DOHH2 (cell line): Measurements from ENCODE around the gene CREBZF.

Source experiments
- H3F3A ChIP-seq: fragments of 200-600 bp; sonication (generic), shearing (Covaris generic); 2 replicates; pipeline ENCODE4 v1.6.0; 2016; ENCODE audit warnings: antibody characterized with exemption, mild to moderate bottlenecking; ENCODE audit not compliant: control insufficient read depth, insufficient read depth
- H3K27ac ChIP-seq: fragments of 200-600 bp; sonication (generic); 2 replicates; pipeline ENCODE4 v1.5.1; 2014; ENCODE audit warnings: low read depth, mild to moderate bottlenecking, low read length, moderate library complexity
- H3K27me3 ChIP-seq: fragments of 200-600 bp; sonication (generic); 2 replicates; pipeline ENCODE4 v1.6.1; 2014; ENCODE audit warnings: mild to moderate bottlenecking, low read length, mixed read lengths; ENCODE audit not compliant: control insufficient read depth
- H3K36me3 ChIP-seq: fragments of 200-600 bp; sonication (generic); 2 replicates; pipeline ENCODE4 v1.6.1; 2014; ENCODE audit warnings: mild to moderate bottlenecking, low read length, moderate library complexity, mixed read lengths; ENCODE audit not compliant: control insufficient read depth
- H3K4me1 ChIP-seq: fragments of 200-600 bp; sonication (generic); 2 replicates; pipeline ENCODE4 v1.6.1; 2014; ENCODE audit warnings: mild to moderate bottlenecking, low read length, mixed read lengths; ENCODE audit not compliant: control insufficient read depth
- H3K4me2 ChIP-seq: fragments of 200-600 bp; sonication (generic); 2 replicates; pipeline ENCODE4 v1.6.0; 2014; ENCODE audit warnings: mild to moderate bottlenecking, low read length, moderate library complexity
- H3K4me3 ChIP-seq: fragments of 200-600 bp; sonication (generic); 2 replicates; pipeline ENCODE4 v1.5.1; 2014; ENCODE audit warnings: mild to moderate bottlenecking, low read length, mixed read lengths
- H3K79me2 ChIP-seq: fragments of 200-600 bp; sonication (generic); 2 replicates; pipeline ENCODE4 v1.6.1; 2014; ENCODE audit warnings: mild to moderate bottlenecking, low read length, mixed read lengths; ENCODE audit not compliant: control insufficient read depth
- H3K9me2 ChIP-seq: fragments of 200-600 bp; sonication (generic); replicated peaks from 2 replicates; pipeline ENCODE4 v1.6.1; 2014; ENCODE audit warnings: mild to moderate bottlenecking, low read length, mixed read lengths; ENCODE audit not compliant: control insufficient read depth
- H3K9me3 ChIP-seq: fragments of 200-600 bp; sonication (generic); 2 replicates; pipeline ENCODE4 v1.6.1; 2014; ENCODE audit warnings: antibody characterized with exemption, low read length, mixed read lengths; ENCODE audit not compliant: control insufficient read depth, insufficient read depth
- H4K20me1 ChIP-seq: fragments of 200-600 bp; sonication (generic); 2 replicates; pipeline ENCODE4 v1.6.0; 2014; ENCODE audit warnings: low read depth, mild to moderate bottlenecking, antibody characterized with exemption, low read length, moderate library complexity; ENCODE audit not compliant: control insufficient read depth, insufficient read depth
- CTCF ChIP-seq: fragments of 200-600 bp; sonication (generic); IDR thresholded peaks from one replicate; pipeline ENCODE4 v1.5.1; 2014; ENCODE audit warnings: antibody characterized with exemption, mild to moderate bottlenecking, low read depth, low read length; ENCODE audit not compliant: poor library complexity, severe bottlenecking
- EZH2phosphoT487 ChIP-seq: fragments of 200-600 bp; sonication (generic); IDR thresholded peaks from 2 replicates; pipeline ENCODE4 v1.6.1; 2017; ENCODE audit warnings: borderline replicate concordance, mild to moderate bottlenecking, antibody characterized with exemption, low read length, moderate library complexity, mixed read lengths

CREBZF gene

GRCh38 chr11:85668157-85668556, 3.2 kb upstream of the CREBZF start:
- Histone ChIP-seq H3K9me2 (no peaks in the 10 kb centered on the region), H3F3A (no peaks in the 10 kb centered on the region), H3K9me3 (no peaks in the 10 kb centered on the region), H4K20me1 (peaks cover 4% of the 10 kb centered on the region), H3K4me1 (peaks cover 12% of the 10 kb centered on the region), H3K27ac (no peak overlapping the region), H3K27me3 (no peaks in the 10 kb centered on the region), H3K79me2 (peaks cover 22% of the 10 kb centered on the region), H3K36me3 (peaks cover 16% of the 10 kb centered on the region), H3K4me2 (no peak overlapping the region), H3K4me3 (no peak overlapping the region)
- TF ChIP-seq EZH2phosphoT487, result no peak
- no peak for TF ChIP-seq CTCF

- no peak for TF ChIP-seq CTCF
- Histone ChIP-seq H3K9me3 (no peaks in the 10 kb centered on the region), H3K4me3 (no peak overlapping the region), H3K79me2 (peaks cover 36% of the 10 kb centered on the region), H3K36me3 (peaks cover 31% of the 10 kb centered on the region), H3K9me2 (no peaks in the 10 kb centered on the region), H3K4me1 (peaks cover 12% of the 10 kb centered on the region), H3K27ac (no peak overlapping the region), H4K20me1 (peaks cover 16% of the 10 kb centered on the region), H3K27me3 (no peaks in the 10 kb centered on the region), H3K4me2 (no peak overlapping the region), H3F3A (no peaks in the 10 kb centered on the region)
Observed at GRCh38 chr11:85666687-85667086, 1.8 kb upstream of the CREBZF start.

GRCh38 chr11:85665733-85666132, 804 bp upstream of the CREBZF start:
- no peaks in the 10 kb centered on the region for H3F3A ChIP-seq
- H3K4me3 ChIP-seq, result peak overlapping the region; percentile 82; the same call in 1 of the 2 replicates

More at GRCh38 chr11:85665733-85666132, 804 bp upstream of the CREBZF start:
- Histone ChIP-seq H3K79me2 (peaks cover 46% of the 10 kb centered on the region), H3K27me3 (no peaks in the 10 kb centered on the region), H3K9me3 (no peaks in the 10 kb centered on the region), H3K4me2 (peak overlapping the region; percentile 80), H3K9me2 (no peaks in the 10 kb centered on the region), H4K20me1 (peaks cover 25% of the 10 kb centered on the region), H3K27ac (no peak overlapping the region), H3K4me1 (peaks cover 21% of the 10 kb centered on the region), H3K36me3 (peaks cover 41% of the 10 kb centered on the region)
- TF ChIP-seq EZH2phosphoT487, result no peak
- no peak for TF ChIP-seq CTCF
